ENCODE measurements around the gene HAPLN3.

DNA sequence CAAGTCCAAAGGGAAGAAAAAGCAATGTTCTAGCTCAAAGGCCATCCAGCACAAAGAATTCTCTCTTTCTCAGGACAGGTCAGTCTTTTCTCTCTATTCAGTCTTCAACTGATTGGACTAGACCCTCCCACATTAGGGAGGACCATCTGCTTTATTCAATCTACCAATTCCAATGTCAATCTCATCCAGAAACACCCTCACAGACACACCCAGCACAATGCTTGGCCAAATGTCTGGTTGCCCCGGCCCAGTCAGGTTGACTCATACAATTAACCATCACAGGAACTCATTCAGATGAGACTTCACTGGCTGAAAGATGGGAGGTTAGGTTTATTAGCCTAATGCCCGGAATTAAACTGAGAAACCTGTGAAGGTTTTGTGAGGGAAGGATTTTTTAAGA is 59.7 kb downstream of the HAPLN3 start:
- no peak for TF ChIP-seq POLR2A (IDR thresholded peaks at IDR 0.05)
- TF ChIP-seq, protein P1, sequence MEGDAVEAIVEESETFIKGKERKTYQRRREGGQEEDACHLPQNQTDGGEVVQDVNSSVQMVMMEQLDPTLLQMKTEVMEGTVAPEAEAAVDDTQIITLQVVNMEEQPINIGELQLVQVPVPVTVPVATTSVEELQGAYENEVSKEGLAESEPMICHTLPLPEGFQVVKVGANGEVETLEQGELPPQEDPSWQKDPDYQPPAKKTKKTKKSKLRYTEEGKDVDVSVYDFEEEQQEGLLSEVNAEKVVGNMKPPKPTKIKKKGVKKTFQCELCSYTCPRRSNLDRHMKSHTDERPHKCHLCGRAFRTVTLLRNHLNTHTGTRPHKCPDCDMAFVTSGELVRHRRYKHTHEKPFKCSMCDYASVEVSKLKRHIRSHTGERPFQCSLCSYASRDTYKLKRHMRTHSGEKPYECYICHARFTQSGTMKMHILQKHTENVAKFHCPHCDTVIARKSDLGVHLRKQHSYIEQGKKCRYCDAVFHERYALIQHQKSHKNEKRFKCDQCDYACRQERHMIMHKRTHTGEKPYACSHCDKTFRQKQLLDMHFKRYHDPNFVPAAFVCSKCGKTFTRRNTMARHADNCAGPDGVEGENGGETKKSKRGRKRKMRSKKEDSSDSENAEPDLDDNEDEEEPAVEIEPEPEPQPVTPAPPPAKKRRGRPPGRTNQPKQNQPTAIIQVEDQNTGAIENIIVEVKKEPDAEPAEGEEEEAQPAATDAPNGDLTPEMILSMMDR (IDR thresholded peaks at IDR 0.05): no peak
